Renal cortical epithelial cell (primary cell): ENCODE measurements around the gene ESYT3. TPM values are rescaled to one million over a fixed set of nuclear protein-coding genes. Genes with fewer than 3 reads are reported as not detected.
A peak's percentile ranks its signal among the peaks of the same experiment; 100 is the strongest.

ENCODE experiments used
- DNase-seq: peaks from one replicate; pipeline ENCODE4 v3.0.0-alpha.2; 2011; ENCODE audit warnings: low read depth
- total RNA-seq: library from RNA; depleted of rRNA; stranded (reverse); fragments of >200 nt; gene quantifications from 2 replicates; pipeline ENCODE4 v1.2.3, GENCODE V29; 2014

Gene ESYT3
- 1.2 and 2.3 TPM in 2 replicates for total RNA-seq

DNA sequence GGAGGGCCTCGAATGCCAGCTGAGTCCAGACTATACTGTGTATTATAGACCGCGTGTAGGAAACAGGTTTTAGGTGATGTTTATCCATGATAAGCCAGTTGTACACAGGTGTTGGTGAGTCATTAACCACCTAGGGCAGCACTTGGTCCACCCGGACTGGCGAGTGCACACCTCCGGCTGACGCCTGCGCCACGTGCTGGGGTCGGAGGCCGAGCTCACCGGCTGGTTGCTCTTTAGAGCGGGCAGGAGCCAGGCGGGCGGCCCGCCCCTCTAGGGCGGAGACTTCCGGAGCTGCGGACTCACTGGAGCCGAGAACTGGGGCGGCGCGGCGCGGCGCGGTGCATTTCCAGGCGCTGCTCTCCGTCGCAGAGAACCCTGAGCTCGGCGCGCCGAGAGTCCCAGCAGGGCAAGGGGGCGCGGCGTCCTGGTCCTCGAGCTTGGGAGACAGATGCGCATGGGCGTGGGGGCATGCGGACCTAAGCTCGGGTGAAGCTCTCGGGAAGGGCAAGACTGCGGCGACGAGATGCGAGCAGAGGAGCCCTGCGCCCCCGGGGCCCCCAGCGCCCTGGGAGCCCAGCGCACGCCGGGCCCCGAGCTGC, at the start of gene ESYT3:
ESYT3 (plus strand) TSS at position 341 of the 599 bp plus-strand sequence; CDS start at position 524, 183 bp downstream.
- peak; percentile 62 for DNase-seq

GRCh38 chr3:138384976-138385375, 49.4 kb upstream of the ESYT3 start:
- DNase-seq: no peak

- no peak for DNase-seq
These were observed 45.2 kb upstream of the ESYT3 start for GRCh38 chr3:138389144-138389601.

DNA sequence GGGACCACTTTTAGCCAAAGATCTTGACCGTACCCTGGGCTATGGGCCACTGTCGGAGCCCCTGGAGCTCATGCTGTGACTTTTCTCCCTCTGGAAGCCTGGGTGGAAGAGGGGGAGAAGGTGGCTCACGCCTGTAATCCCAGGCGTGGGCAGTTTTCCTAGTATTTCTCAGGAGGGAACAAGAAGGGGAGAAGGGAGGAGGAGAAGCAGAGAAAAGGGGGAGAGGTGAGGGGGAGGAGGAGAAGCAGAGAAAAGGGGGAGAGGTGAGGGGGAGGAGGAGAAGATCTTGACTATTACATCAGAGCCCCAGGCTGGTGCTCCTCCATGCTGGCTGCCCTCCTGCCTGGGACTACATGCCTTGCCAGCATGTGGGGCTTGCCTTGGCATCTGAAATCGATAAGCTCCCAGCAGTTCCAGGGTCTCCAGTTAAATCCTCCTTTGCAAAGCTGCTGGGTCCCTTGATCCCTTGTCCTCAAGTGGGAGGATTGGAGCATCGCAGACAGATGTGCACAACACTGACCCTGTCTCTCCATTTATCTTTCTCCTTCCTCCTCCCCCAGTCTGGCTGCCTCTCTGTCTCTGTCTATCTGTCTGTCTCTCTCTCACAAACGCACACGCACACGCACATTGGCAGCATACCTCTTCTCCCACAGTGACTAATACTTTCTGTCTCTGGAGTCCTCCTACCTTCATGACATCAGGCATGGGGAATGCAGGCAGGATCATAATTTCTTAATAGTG, 44.4 kb upstream of the ESYT3 start:
- DNase-seq: peak; percentile 96

- no peak for DNase-seq
These were observed 43.9 kb upstream of the ESYT3 start for GRCh38 chr3:138390582-138390932.

DNA sequence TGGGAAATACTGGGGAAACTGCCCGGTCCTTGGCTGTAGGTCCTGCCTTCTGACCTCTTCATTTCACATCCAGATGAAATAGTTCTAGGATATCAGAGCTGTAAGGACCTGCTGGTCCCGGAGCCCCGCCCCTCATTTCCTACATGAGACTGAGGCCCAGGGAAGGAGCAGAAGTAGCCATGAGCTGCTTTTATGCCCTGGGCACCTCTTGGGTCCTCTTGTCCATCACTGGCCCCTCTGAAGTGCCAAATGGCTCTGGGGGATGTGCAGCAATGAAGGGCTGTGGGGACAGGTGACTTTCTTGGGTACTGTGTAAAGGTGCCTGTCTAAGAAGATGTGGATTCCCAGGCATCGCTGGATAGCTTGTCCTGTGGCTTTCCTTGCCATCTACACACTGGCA, 40.3 kb upstream of the ESYT3 start:
- no peak for DNase-seq

- no peak for DNase-seq
These were observed 39.7 kb upstream of the ESYT3 start for GRCh38 chr3:138394686-138395085.

DNA sequence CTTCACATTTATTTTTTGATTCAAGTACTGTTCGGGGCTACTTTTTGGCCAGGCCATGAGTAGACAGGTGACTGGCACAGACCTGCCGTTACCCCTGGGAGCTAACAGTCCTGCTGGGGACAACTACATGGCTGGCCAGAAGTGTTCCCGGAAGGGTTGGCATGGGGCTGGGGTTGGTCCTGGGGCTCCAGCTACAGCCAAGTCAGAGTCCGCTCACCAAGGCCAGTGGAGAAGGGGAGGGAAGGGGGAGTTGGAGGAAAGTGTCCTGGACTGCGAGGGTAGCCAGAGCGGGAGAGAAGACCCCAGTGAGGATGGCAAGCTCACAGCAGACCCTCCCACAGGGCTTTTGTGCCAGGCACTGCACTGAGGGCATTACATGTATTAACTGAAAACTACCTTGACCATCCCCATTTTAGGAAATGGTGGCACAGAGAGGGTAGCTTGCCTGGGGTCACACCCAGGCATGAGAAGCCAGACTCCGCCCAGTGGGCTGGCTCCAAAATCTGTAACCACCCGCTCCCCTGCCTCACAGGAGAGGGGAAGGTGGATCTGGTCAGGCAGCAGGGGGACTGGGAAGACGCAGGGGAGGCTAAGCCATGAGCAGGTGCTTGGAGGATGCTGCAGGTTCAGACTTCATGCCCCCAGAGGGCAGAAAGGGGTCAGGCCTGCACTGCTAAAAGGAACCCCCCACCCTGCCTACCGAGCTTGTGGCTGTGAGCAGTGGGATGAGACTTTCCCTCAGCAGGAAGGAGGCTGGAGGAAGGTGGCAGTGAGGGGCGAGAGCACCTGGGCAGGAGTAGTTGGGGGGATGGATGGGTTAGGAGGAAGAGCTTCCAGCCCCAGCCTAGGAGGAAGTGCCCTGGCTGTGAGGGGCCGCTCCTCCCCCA, 38.3 kb upstream of the ESYT3 start:
- no peak for DNase-seq

DNA sequence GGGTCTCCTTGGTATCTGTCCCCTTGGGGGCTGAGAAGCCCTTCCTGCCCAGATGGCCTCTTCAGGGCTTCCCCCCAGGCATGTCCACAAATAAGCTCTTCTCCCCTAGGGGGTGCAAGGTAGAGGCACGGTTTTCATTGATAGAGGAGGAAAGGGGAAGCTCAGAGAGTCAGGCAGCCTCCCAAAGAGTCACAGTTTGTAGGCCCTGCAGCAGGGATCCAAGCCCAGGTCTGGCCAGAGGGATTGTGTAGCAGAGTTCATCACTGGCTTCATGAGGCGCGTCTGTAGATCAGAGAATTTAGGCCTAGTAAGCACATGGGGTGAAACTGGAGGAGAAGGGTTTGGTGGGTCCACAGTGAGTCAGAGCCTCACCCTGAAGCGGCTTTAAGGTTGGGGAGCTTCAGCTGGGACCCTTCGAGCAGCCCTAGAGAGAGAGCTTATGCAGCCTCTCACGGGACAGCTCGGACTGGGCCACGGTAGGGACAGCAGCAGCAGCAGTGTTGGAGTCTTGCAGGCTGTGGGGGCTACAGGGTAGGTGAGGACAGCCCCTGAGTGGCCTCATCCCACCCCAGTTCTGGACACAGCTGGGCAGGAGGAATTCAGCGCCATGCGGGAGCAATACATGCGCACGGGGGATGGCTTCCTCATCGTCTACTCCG, 37.5 kb upstream of the ESYT3 start:
- DNase-seq: no peak

GRCh38 chr3:138397983-138398382, 36.4 kb upstream of the ESYT3 start:
- no peak for DNase-seq

DNA sequence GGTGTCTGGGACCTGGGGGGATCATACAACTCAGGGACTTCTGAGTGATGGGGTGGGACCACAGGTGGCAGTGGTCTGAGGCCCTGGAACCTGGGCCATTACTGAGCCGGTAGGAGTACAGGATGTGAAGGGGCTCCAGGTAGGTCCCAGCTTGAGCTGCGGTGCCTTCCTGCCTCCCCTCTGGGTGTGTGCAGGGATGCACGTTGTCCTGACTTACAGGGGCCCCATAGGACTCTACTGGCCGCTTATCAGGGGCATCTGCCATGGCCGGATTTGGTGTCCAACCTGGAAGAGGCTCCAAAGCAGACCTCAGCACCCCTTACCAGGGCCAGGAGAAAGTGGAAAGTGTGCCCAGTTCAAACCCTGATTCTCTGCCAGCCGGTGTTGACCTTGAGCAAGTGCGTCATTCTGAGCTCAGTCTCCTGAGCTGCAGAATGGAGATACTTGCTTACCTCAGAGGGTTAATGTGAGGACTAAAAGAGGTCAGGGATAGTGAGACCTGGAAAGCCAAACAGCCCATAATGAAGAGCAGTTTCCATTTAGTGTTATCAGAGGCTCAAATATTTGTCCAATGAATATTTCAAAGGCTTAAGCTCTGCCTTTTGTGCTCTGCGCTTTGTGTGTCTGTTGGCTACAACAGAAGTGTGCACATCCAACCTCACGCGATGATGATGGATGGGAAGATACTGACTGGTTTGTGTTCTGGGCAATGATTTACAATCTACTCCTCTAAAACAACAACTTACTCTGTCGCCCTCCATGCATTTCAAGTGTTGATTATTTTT, 35.4 kb upstream of the ESYT3 start:
- DNase-seq: no peak

GRCh38 chr3:138399766-138400165, 34.6 kb upstream of the ESYT3 start:
- DNase-seq: no peak

DNA sequence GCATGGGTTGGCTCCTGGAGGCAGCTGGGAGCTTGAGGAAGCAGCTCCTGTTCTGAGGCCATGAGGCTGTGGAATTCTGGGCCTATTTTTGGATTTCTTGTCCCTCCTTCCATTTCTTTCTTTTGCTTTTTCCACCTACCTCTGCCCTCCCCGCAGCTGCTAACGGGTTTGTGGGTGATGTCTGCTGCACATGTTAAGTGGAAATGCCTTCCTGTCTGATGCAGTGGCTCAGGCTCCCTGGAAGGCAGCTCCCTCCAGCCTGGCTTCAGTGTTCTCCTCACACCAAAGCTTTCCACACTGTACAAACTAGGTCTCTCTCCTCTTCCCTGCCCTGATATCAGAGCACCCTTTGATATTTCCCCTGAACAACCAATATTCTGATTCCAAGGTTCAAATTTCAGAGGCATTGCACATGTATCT, 33.8 kb upstream of the ESYT3 start:
- DNase-seq: no peak

- no peak for DNase-seq
These were observed 32.6 kb upstream of the ESYT3 start for GRCh38 chr3:138401834-138402233.

GRCh38 chr3:138404121-138404520, 30.3 kb upstream of the ESYT3 start:
- DNase-seq: no peak

DNA sequence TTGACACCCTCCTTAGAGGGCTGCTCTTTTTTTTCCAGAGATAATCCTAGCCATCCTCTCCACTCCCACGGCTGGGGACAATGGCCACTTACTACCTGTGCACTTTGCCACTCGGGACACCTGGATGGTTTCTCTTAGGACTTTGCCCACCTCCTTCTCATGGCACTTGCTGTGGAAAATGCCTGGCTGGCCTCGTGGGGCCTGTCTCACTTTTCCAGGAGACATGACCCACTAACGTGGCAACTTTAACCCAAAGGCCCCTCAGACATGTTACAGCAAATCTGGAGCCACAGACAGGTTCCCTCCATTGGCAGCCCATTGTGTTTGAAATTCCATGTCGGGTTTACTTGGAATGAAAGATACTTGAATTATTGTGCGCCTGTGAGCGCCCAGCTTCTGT, 29.4 kb upstream of the ESYT3 start:
- DNase-seq: no peak

GRCh38 chr3:138405486-138405885, 28.9 kb upstream of the ESYT3 start:
- DNase-seq: no peak

- DNase-seq: no peak
These were observed 27.8 kb upstream of the ESYT3 start for GRCh38 chr3:138406606-138407005.

- no peak for DNase-seq
These were observed 27.0 kb upstream of the ESYT3 start for GRCh38 chr3:138407236-138407907.

DNA sequence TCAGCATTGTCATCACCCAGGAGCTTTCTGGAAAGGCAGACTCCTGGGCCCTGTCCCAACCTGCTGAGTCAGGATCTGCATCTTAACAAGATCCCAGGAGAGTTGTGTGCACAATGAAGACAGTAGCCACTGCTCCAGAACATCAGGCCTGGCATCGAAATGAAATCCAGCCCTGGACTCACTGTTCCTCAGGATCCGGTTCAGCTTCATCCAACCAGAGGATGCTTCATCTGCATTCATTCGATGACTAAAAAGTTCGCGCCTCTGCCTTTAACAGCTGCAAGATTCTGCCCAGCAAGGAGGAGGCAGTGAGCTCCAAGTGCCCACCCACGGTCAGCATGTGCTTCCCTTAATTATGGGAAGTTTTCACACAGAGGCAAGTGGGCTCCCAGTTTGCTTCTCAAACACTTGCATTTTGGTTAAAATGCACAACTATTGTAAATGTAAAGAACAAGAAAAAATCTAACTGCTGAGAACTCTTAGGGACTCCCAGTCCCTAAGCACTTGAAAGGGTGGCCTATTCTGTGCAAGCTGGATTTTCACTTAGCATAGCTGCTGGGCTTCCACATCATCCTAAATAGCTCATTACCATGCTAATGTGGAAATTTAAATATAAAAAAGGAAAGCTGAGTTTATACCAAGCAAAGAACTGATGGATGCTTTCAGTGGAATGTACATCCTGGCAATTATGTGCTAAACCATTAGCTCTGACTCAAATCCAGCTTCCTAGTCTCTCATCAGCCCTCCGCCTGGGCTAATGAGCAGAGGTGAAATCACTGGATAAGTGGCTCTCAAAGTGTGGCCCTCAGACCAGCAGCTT, 25.5 kb upstream of the ESYT3 start:
- no peak for DNase-seq
